Stimulated activated CD8-positive, alpha-beta memory T cell treated with anti-CD3 and anti-CD28 coated beads, Interleukin-12 subunit alpha, Interleukin-12 subunit beta, amount 100 ng/mL, for 24 hours (primary cell): ENCODE results near the gene ZPBP.

ENCODE experiments used
- DNase-seq: peaks from one replicate; pipeline ENCODE4 v3.0.0-alpha.2; 2020; ENCODE audit errors: extremely low read depth

ZPBP gene, protein sequence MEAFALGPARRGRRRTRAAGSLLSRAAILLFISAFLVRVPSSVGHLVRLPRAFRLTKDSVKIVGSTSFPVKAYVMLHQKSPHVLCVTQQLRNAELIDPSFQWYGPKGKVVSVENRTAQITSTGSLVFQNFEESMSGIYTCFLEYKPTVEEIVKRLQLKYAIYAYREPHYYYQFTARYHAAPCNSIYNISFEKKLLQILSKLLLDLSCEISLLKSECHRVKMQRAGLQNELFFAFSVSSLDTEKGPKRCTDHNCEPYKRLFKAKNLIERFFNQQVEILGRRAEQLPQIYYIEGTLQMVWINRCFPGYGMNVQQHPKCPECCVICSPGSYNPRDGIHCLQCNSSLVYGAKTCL

DNA sequence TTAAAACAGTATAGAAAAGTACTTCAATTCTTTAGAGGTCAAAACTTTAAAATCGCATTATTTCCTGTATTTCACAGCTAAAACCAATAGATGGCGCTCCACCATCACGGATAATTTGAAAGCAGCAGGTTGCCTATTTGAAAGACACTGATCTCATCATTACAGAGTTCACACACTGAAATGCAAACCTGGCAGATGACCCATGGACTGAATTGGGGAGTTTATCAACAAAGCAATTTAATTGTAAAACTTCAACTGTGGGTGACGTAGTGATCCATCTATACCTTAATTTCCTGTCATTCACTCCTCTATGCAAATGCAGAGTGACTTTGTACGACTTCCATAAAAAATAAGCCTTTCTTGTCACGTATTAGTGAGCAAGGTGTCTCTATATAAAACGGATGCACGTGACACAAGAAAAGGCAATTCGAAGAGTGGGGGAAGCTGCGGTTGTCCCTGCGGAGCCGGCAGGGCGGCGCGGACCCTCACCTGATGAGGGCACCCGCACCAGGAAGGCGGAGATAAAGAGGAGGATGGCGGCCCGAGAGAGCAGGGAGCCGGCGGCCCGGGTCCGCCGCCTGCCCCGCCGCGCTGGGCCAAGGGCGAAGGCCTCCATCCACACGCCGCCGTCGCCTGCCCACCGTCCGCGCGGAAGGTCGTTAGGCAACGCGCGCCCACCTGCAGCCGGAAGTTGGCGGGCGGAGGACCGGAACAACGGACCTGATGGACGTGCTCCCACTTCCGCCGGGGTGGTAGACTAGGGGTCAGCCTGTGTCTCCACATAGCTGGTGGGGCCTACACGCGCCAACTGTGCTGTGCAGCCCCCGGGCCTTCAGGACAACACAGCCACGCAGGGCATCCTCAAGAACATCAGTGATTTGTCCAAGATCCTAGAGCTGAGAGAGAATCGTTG lies at the start of gene ZPBP:
TSS of gene ZPBP (minus strand) at position 668 of the 913 bp plus-strand sequence. CDS start at position 616, 52 bp downstream.
- no peak for DNase-seq

DNA sequence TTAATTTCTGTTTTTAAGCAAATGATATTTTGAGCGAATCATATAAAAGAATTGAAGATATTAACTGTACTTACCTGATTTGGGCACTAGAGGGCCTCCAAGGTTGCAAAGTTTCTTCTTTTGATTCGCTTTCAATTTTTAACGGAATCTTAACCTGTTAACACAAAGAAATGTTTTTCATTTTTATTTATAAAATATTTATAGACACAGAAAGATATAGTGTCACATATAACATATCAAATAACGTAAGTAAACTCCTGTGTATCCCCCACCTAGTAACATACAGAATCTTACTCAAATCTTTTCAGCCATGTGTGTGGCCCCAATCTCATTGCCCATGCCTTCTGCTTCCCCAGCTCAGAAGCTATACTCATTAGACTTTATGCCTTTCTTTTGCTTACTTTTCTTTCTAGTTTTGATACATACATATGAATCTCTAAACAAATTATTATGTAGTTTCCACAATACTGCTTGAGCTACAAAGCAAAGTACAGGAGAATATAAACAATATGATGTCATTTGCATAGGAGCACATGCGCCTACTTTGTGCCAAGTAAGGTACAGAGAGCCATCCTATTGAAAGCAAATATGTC lies 49.5 kb upstream of the ZPBP start:
- no peak for DNase-seq

DNA sequence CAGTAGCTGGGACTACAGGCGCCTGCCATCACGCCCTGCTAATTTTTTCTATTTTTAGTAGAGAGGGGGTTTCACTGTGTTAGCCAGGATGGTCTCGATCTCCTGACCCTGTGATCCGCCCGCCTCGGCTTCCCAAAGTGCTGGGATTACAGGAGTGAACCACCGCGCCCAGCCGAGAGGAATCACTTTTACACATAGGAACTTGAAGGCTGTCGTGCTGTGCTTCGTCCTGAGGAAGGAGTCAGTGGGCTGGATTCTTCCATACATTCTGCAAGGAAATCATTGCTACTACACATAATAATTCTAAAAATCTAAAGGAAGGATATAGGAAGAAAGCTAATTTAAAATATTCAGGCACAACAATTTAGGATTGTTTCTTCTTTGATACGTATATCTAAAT lies 48.8 kb upstream of the ZPBP start:
- no peak for DNase-seq

DNA sequence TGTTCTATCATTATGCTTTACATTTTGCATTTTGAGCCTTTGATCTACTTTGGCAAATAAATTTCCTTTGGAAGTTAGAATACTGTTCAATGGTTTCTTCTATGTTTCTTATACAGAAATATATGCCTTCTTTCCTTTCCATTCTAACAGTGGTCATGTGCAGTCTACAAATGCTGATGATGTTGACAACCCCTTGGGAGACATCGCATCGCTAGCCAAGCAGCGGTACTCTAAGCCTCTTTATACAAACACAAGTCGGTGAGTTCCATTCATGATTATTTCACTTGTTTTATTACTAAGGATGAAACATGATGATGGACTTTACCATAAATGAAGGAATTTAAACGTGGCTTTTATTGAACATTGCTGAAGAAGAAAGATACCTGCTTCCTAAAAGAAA lies 48.1 kb upstream of the ZPBP start:
- no peak for DNase-seq

DNA sequence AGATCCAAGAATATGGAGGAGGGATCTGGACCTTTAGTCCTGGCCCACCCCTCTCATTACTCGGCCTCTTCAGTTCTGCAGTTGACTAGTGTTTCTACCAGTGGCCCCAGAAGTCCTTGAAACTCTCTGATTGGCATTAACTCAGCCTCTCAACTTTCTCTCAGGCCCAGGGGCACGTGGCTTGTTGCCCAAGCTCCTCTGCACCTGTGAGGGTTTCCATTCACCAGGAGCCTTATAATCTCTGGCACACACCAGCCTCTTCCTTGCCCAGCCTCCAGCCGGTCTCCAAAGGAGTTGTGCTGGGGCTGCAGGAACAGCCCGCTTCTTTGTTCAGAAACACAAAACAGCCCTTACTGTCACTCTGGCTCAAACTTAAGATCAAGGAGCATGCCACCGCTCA lies 47.6 kb upstream of the ZPBP start:
- no peak for DNase-seq

DNA sequence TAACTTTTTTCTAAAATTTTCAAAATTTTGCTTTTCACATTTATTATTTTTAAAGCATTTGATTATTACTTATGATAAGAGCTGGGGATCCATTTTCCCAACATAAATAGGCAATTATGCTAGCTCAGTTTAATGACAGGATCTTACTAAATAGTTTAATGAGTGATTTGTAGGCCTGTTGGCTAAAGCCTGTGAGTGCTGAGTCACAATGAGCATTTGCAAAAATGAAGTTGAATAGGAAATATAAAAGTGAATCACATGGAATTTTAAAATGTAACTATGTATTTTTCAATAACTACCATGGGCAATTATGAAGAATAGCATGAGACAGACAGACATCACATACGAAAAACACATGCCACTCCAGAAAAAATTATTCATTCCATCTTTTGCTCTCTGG lies 45.1 kb upstream of the ZPBP start:
- DNase-seq = no peak

DNA sequence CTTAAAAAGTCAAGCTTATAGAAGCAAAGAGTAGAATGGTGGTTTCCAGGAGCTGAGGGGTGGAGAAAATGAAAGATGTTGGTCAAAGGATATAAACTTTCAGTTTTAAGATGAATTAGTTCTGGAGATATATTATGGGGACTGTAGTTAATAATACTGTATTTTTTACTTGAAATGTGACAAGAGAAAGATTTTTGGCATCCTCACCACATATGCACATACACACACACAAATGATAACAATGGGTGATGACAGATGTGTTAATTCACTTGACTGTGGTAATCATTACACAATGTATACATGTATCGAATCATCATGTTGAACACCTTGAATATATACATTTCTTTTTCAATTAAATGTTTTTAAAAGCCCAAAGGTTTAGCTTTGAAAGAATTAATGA lies 32.7 kb upstream of the ZPBP start:
- no peak for DNase-seq

DNA sequence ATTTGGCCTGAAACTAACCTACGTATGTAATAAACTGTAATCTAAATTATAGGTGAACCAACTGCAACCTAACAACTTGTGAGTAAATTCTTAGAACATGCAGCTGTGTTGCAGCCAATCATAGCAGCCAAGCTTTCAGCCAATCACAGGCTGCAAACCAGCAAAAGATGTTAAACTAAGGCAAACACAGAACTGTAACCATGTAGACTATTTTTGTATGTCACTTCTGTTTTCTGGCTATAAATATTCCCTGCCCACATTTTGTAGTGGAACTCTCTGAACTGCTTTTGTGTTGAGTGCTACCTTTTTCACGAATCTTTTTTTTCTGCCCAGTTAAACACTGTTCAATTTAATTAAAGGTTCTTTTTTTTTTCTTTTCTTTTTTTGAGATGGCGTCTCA lies 28.2 kb upstream of the ZPBP start:
- no peak for DNase-seq

DNA sequence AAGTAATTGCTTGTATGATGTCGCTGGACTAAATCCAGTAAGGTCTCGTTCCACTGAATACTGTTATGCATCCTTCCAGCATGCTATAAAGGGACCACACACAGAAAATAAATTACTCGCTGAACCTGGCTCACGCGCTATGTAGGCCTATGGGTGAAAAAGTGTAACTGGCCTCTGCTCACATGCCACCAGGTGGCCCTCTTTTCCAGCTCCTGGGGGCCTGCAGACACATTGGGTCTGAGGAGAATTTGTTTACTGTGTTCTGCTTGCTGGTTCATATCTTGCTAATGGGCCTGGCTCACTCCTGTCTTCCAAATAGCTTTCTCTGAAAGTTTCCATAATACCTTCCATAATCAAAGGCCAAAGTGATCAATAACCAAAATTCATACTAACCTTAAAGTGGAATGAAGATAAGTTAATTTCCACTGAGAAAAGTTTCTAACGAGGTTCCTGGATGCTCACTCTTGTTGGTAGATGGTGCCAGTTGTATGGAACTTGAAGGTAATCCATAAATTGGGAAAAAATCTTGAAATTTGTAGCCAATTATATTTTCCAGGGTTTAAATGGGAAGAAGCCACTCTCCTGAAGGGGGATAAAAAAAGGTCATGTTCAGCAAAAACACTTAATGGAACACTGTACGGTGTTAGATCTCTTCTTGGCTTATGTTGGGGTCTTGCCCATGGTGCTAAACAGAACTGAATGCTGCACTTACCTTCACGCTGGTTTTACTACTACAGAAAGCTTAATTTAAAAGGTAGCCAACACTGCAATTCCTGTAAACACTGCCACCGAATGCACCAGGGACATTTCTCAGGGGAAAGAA lies 27.0 kb upstream of the ZPBP start:
- DNase-seq = no peak

DNA sequence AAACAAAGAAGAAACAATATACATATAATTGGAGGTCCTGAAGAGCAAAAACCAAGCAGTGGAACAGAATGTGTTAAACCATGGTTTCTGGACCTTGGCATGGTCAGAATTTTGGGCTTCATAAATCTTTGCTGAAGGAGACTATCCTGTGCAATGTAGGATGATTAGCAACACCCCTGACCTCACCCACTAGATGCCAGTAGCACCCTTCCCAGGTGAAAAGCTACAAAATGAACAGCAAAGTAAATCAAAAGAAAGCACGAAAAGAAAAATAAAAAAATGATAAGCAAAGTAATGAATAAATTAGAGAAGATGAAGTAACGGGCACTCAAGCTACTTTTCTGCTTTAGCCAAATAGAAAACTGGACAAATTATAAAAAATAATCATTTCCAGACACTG lies 19.2 kb upstream of the ZPBP start:
- no peak for DNase-seq

DNA sequence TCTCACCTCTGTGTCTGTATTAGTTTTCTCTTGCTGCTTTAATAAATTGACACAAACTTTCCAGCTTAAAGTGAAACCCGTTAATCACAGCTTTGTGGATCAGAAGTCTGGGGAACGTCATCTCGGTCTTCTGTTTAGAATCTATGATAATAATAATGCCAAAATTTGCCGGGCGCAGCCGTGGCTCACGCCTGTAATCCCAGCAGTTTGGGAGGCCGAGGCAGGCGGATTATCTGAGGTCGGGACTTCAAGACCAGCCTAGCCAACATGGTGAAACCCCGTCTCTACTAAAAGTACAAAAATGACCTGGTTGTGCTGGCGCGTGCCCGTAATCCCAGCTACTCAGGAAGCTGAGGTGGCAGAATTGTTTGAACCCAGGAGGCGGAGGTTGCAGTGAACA lies 8.8 kb upstream of the ZPBP start:
- DNase-seq = no peak

DNA sequence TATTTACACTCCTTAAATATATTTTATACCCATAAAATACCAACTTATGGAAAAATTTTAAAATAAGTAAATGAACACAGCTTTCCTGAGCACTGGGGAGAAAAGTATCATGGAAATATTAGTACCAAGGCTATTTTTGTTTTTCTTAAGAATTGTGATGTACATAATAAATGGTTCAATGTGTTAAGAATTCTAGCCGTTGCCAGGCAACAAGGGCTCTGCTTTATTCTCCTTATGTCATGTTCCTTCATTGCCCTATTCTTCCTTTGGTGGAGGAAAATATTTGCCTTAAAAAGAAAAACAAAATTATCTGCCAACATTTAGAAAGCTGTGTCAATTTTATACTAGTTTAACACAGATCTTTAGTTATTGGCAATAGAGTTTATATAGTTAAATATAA lies 2.6 kb upstream of the ZPBP start:
- no peak for DNase-seq

DNA sequence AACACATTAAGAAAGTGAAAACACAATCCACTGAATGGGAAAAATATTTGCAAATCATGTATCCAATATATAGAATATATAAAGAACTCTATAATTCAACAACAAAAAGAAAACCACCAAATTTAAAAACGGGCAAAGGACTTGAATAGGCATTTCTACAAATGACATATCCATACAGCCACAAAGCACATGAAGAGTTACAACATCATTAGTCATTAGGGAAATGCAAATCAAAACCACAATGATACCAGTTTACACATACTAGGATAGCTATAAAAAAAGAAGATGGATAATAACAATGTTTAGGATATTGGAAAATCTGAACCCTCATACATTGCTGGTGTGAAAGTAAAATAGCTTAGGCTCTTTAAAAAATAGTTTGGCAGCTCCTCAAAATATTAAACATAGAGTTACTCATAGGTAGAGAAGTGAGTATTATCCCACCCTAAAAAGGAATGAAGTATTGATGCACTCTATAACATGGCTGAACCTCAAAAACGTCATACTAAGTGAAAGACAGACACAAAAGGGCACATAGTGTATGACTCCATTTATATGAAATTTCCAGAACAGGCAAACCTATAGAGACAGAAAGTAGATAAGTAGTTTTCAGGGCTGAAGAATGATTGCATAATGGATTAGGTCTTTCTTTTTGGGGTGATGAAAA lies 4.5 kb downstream of the ZPBP start:
- DNase-seq = no peak

DNA sequence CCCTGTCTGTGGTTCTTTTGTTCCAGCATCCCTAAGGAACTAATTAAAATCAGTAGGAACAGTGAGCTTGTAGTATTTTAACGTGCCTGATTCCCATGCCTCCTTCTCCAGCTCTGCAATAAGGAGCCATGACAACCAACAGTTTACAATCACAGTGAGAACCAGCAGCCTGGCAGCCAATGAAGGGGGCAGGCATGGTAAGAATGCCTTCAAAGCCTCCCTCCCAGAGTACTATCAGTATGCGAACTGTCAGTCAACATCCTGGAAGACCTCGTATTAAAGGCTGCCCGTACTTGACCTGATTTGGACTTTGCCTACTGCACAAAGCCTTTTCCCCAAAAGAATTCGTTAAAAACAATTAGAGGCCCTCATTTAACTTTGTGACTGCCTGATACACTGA lies 7.7 kb downstream of the ZPBP start:
- DNase-seq = no peak

DNA sequence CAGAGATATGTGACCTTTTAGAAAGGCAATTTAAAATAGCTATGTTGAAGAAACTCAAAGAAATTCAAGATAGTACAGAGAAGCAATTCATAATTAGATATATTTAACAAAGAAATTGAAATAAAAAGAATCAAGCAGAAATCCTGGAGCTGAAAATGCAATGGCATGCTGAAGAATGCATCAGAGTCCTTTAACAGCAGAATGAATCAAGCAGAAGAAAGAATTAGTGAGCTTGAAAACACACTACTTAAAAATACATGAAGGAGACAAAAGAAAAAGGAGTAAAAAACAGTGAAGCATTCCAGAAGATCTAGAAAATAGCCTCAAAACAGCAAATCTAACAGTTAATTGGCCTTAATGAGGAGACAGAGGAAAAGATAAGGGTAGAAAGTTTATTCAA lies 20.0 kb downstream of the ZPBP start:
- no peak for DNase-seq

DNA sequence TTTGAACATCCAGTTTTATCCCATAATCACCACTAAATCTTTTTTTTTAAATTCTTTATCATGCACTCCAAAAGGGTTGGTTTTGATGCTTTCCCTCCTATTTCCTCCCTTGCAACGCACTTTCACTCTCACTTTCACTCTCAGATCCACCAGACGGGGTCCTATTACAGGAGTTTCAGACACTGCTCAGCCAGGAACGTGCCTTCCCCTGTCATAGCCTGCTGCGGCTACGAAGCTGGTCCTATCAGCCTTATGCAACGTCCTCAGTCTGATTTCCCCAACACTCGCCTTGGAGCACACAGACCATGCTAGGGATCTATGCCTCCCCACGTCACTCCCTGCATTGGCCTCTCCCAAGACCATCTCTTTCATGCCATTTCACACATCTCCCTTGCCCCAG lies 23.4 kb downstream of the ZPBP start:
- DNase-seq = no peak

DNA sequence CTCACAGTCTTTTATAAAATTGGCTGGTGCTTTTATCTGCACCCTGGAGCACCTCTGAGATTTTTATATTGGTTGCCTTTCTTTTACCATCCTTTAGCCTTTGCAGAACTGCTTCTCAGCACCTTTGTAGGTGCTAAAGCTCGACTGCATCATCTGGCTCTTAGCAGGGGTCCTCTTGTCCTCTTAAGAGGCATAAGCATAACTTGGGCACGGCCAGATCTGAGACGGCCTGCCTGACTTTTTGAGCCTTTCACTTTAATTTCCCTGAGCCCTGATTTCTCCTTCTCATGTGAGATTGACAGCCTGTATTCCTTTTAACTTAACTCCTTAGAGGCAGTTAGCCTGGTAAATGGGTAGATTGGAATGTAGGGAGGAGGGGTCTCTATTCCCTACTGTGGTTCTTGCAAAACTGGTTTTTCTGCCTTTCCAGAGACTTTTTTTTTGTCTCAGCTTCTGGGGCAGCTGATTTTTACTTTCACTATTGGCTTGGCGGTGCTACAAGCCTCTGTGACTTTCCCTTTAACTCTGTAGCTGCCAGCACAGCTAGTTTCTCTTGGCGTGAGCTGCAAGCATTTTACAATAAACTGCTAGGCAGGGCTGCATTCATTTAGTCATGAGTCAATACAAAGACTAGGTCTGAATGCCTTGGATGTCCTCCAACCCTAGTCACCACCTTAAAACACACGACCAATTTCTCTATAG lies 24.0 kb downstream of the ZPBP start:
- DNase-seq = no peak

DNA sequence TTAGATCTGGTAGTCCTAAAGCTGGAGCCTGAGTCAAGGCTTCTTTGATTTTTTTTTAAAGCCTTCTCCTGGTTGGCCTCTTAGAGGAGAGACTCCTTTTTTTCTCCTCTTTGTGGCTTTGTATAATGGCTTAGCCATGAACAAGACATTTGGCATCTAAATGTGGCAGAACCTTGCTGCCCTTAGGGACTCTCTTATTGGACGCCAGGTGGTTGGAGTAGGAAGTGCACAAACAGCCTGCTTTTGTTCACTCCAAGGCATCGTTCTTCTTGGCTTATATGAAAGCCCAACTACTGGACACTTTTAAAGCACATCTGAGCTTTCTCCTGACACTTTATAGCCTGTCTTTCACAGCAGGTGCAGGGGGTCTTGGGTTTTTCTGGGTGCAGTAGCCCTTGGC lies 25.0 kb downstream of the ZPBP start:
- DNase-seq = no peak

DNA sequence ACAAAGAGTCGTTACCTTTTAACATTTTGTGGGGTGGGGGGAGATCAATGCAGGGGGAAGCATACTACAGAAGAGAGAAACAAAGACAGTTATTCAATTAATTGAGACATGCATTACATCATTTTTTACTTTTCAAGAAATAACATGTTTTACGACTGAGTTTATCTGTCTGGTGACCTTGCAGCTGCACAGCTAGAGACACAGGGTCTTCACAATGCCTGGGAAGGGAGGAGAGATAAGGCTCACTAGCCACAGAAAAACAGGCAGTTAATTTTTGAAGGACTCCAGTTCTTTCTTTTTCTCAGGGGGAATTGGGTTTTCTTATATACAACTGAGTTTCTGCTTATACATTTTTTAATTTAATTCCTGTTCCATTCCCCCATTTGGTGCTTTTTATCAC lies 30.1 kb downstream of the ZPBP start:
- DNase-seq = no peak

DNA sequence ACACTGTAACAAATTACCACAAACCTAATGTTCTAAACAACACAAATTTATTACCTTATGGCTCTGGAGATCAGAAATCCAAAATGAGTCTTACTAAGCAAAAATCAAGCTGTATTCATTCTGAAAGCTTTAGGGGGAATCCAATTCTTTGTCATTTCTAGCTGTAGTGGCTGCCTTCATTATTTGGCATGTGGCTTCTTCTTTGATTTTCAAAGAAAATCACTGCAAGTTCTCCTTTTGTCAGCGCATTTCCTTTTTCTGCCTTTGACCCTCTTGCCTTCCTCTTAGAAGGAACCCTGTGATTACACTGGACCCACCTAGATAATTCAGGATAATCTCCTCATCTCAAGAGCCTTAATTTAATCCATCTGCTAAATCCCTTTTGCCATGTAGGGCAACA lies 36.9 kb downstream of the ZPBP start:
- DNase-seq = no peak

DNA sequence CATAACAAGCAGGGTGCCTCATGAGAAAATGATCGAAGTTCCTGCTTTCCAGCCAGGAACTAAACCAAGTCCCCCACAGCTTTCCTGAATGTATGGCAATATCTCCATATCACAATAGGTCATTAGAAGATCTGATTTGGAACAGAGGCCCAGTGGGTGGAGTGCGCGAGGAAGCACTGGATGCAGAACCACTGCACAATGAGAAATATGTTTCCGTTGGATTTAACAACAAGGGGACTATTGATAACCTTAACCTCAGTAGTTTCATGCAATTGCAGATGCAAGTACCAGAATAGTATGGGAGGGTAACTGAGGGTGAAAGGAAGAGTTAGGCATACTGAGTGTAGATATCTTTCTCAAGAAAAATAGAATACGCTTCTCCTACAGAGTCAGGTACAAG lies 45.3 kb downstream of the ZPBP start:
- DNase-seq = no peak
